SK-N-SH treated with all-trans-retinoic acid at 6 μM for 48 hours (cell line): Measurements from ENCODE around the gene UTS2.

Experiments
- BACH2 ChIP-seq: fragments of 250-450 bp; sonication (Bioruptor Pico); IDR thresholded peaks from 2 replicates; pipeline ENCODE4 v1.9.0; 2021; ENCODE audit warnings: mild to moderate bottlenecking, borderline replicate concordance
- CSDC2 ChIP-seq: fragments of 250-450 bp; sonication (Bioruptor Pico); IDR thresholded peaks from 2 replicates; pipeline ENCODE4 v1.5.0; 2020; ENCODE audit warnings: mild to moderate bottlenecking, moderate library complexity
- POU6F1 ChIP-seq: fragments of 250-450 bp; sonication (Bioruptor Pico); IDR thresholded peaks from 2 replicates; pipeline ENCODE4 v1.8.0; 2021; ENCODE audit warnings: low read depth, mild to moderate bottlenecking, moderate library complexity, borderline replicate concordance
- RARB ChIP-seq: fragments of 250-450 bp; sonication (Bioruptor Pico); IDR thresholded peaks from 2 replicates; pipeline ENCODE4 v1.8.0; 2021; ENCODE audit warnings: mild to moderate bottlenecking, moderate library complexity
- TOX ChIP-seq: fragments of 250-450 bp; sonication (Bioruptor Pico); IDR thresholded peaks from 2 replicates; pipeline ENCODE4 v1.8.0; 2021; ENCODE audit warnings: mild to moderate bottlenecking, moderate library complexity, borderline replicate concordance
- ZC3H10 ChIP-seq: fragments of 250-450 bp; sonication (Bioruptor Pico); IDR thresholded peaks from 2 replicates; pipeline ENCODE4 v1.5.1; 2021; ENCODE audit warnings: mild to moderate bottlenecking, moderate library complexity
- ZFP3 ChIP-seq: fragments of 250-450 bp; sonication (Bioruptor Pico); IDR thresholded peaks from 2 replicates; pipeline ENCODE4 v1.5.0; 2020; ENCODE audit warnings: mild to moderate bottlenecking, moderate library complexity
- ZFP30 ChIP-seq: fragments of 450-650 bp; formaldehyde crosslinking; IDR thresholded peaks from 2 replicates; pipeline ENCODE4 v1.5.0; 2022; ENCODE audit warnings: mild to moderate bottlenecking, moderate library complexity
- TF ChIP-seq, protein P1 (sequence below): fragments of 250-450 bp; sonication (Bioruptor Pico); IDR thresholded peaks from 2 replicates; pipeline ENCODE4 v1.8.0; 2020; ENCODE audit warnings: mild to moderate bottlenecking, moderate library complexity, borderline replicate concordance
- TF ChIP-seq, protein P2 (sequence below): fragments of 250-450 bp; sonication (Bioruptor Pico); IDR thresholded peaks from 2 replicates; pipeline ENCODE4 v1.5.1; 2020; ENCODE audit warnings: low read depth, mild to moderate bottlenecking, moderate library complexity

- TF ChIP-seq ZFP3 (CRISPR knock-in tag): no peak
- TF ChIP-seq BACH2 (CRISPR knock-in tag): no peak
- TF ChIP-seq, protein P1, sequence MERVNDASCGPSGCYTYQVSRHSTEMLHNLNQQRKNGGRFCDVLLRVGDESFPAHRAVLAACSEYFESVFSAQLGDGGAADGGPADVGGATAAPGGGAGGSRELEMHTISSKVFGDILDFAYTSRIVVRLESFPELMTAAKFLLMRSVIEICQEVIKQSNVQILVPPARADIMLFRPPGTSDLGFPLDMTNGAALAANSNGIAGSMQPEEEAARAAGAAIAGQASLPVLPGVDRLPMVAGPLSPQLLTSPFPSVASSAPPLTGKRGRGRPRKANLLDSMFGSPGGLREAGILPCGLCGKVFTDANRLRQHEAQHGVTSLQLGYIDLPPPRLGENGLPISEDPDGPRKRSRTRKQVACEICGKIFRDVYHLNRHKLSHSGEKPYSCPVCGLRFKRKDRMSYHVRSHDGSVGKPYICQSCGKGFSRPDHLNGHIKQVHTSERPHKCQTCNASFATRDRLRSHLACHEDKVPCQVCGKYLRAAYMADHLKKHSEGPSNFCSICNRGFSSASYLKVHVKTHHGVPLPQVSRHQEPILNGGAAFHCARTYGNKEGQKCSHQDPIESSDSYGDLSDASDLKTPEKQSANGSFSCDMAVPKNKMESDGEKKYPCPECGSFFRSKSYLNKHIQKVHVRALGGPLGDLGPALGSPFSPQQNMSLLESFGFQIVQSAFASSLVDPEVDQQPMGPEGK: no peak
- TF ChIP-seq ZFP30: no peak
- no peak for TF ChIP-seq RARB (CRISPR knock-in tag)
- TF ChIP-seq TOX (CRISPR knock-in tag): no peak
- TF ChIP-seq CSDC2: no peak
- TF ChIP-seq, protein P2, sequence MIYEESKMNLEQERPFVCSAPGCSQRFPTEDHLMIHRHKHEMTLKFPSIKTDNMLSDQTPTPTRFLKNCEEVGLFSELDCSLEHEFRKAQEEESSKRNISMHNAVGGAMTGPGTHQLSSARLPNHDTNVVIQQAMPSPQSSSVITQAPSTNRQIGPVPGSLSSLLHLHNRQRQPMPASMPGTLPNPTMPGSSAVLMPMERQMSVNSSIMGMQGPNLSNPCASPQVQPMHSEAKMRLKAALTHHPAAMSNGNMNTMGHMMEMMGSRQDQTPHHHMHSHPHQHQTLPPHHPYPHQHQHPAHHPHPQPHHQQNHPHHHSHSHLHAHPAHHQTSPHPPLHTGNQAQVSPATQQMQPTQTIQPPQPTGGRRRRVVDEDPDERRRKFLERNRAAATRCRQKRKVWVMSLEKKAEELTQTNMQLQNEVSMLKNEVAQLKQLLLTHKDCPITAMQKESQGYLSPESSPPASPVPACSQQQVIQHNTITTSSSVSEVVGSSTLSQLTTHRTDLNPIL (CRISPR knock-in tag): no peak
- TF ChIP-seq ZC3H10 (CRISPR knock-in tag): no peak
- TF ChIP-seq POU6F1 (CRISPR knock-in tag): no peak
Observed at GRCh38 chr1:7857000-7857399, 4.1 kb upstream of the UTS2 start.
